Upper lobe of right lung (tissue), 1 donor: Measurements from ENCODE around the gene CBFB. TPM values are rescaled to one million over a fixed set of nuclear protein-coding genes. Genes with fewer than 3 reads are reported as not detected.
"Not testable (repeated sequence)": the region's sequence is repeated elsewhere in the genome, so short reads cannot be mapped to it uniquely, and the experiment has no call there.

Experiments
- ATAC-seq: fragments of 200-7000 bp; cut with Tn5 transposase; one replicate; pipeline ENCODE4 v1.9.1; 2020; ENCODE audit warnings: mild to moderate bottlenecking, moderate library complexity
- DNase-seq: peaks from one replicate; pipeline ENCODE4 v3.0.0-alpha.2; 2020
- H3K27ac ChIP-seq: fragments of 200-600 bp; one replicate; pipeline ENCODE4 v1.8.0; 2022
- H3K27me3 ChIP-seq: fragments of 200-600 bp; one replicate; pipeline ENCODE4 v1.8.0; 2022; ENCODE audit warnings: mild to moderate bottlenecking
- H3K36me3 ChIP-seq: fragments of 200-600 bp; one replicate; pipeline ENCODE4 v1.8.0; 2022
- H3K4me1 ChIP-seq: fragments of 200-600 bp; one replicate; pipeline ENCODE4 v1.8.0; 2022
- H3K4me3 ChIP-seq: fragments of 200-600 bp; one replicate; pipeline ENCODE4 v1.8.0; 2022; ENCODE audit warnings: mild to moderate bottlenecking
- H3K9me3 ChIP-seq: fragments of 200-600 bp; one replicate; pipeline ENCODE4 v1.8.0; 2022
- intact Hi-C: fragments of 100-400 bp; cut with DNase I; formaldehyde crosslinking; loops from one replicate; pipeline ENCODE4 v1.11.0; 2022
- total RNA-seq: library from RNA; stranded (reverse); fragmentation: NEBNext Ultra II Directional; extraction: Animal tissue kit (Norgen Biotek cat#: 25700); gene quantifications from one replicate; pipeline ENCODE4 v1.2.1, GENCODE V29; 2021
- TF ChIP-seq, protein P1 (sequence below): fragments of 200-600 bp; IDR thresholded peaks from one replicate; pipeline ENCODE4 v1.8.0; 2022; ENCODE audit warnings: antibody characterized with exemption
- donor health status: DM: no; HTN: yes; CAD: no; lungs with severe emphysema.

The CBFB gene
- total RNA-seq, 1 donor from 2014 or later, result 63.0 TPM

DNA sequence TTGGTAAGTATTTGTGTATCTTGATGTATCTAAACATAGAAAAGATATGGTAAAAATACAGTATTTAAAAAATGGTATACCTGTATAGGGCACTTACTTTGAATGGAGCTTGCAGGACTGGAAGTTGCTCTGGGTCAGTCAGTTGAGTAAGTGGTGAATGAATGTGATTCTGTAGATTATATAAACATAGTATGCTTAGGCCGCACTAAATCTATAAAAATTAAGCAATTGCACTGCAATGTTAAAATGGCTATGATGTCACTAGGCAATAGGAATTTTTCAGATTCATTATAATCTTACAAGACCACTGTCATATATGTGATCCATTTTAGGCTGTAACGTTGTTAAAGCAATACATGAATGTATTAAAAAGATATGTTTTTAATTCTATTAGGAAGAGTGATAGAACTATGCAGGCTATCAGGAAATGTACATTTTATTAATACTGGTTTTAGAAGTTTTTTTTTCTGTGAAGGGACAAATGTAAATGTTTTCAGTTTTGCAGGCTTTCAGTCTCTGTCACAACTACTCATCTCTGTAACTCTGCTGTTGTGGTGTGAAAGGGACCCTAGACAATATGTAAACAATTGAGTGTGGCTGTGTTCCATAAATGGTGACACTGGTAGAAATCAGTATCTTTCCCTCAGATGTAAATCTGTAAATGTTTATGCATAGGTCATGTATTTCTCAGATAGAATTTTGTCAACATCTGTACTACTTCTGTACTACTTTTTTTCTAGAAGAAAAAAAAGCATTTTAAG lies 10.5 kb downstream of the CBFB start:
- Histone ChIP-seq H3K4me1 (peaks cover 8% of the 10 kb centered on the region), H3K36me3 (peaks cover 21% of the 10 kb centered on the region), H3K27ac (no peak overlapping the region), H3K9me3 (no peaks in the 10 kb centered on the region), H3K27me3 (no peaks in the 10 kb centered on the region), H3K4me3 (no peak overlapping the region)
- ATAC-seq (no peak), DNase-seq (no peak)
- TF ChIP-seq, protein P1, sequence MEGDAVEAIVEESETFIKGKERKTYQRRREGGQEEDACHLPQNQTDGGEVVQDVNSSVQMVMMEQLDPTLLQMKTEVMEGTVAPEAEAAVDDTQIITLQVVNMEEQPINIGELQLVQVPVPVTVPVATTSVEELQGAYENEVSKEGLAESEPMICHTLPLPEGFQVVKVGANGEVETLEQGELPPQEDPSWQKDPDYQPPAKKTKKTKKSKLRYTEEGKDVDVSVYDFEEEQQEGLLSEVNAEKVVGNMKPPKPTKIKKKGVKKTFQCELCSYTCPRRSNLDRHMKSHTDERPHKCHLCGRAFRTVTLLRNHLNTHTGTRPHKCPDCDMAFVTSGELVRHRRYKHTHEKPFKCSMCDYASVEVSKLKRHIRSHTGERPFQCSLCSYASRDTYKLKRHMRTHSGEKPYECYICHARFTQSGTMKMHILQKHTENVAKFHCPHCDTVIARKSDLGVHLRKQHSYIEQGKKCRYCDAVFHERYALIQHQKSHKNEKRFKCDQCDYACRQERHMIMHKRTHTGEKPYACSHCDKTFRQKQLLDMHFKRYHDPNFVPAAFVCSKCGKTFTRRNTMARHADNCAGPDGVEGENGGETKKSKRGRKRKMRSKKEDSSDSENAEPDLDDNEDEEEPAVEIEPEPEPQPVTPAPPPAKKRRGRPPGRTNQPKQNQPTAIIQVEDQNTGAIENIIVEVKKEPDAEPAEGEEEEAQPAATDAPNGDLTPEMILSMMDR, result no peak
- intact Hi-C loops, result no loop called here

DNA sequence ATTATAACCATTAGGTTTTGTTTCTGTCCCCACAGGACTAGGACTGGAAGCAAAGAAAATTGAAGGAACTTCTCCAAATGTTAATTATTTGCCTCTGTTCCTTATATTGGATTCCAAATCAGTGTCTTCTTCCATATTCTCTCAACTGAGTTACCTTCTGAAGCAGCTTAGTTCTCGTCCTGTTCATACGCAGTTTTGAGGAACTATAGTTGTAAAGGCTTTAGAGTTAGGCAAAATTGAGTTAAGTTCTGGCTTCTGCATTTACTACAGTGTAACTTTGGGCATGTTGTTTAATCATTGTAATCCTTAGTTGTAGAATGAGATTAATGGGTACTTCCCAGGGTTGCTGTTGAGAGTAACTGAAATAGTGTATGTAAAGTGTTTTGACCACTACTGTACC lies 11.2 kb downstream of the CBFB start:
- TF ChIP-seq, protein P1, result no peak

DNA sequence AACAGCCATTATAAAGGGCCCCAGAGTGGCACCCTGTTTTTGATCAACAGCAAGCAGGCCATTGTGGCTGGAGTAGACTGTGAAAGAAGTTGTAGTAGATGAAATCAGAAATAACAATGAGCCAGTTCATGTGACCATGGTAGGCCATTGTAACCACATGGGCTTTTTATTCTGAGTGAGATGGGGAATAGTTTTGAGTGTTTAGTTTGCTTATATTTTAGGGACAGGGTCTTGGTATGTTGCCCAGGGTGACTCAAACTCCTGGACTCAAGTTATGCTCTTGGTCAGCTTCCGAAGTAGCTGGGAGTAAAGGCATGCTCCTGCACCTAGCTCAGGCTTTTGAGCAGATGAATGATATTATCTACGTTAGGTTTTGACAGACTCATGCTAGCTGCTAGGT lies 12.0 kb downstream of the CBFB start:
- no peak overlapping the region for H3K4me3 ChIP-seq
- no peak for DNase-seq
- TF ChIP-seq, protein P1, result no peak
- no peaks in the 10 kb centered on the region for H3K27me3 ChIP-seq
- H3K36me3 ChIP-seq, result peaks cover 28% of the 10 kb centered on the region
- intact Hi-C loops, result no loop called here
- no peaks in the 10 kb centered on the region for H3K4me1 ChIP-seq
- H3K27ac ChIP-seq, result no peak overlapping the region
- ATAC-seq, result no peak
- no peaks in the 10 kb centered on the region for H3K9me3 ChIP-seq

More for the DNA sequence above, 11.2 kb downstream of the CBFB start:
- Histone ChIP-seq H3K27ac (no peak overlapping the region), H3K9me3 (no peaks in the 10 kb centered on the region), H3K36me3 (peaks cover 21% of the 10 kb centered on the region), H3K4me3 (no peak overlapping the region), H3K27me3 (no peaks in the 10 kb centered on the region), H3K4me1 (peaks cover 2% of the 10 kb centered on the region)
- no peak for ATAC-seq
- intact Hi-C loops, result no loop called here
- DNase-seq, result no peak

DNA sequence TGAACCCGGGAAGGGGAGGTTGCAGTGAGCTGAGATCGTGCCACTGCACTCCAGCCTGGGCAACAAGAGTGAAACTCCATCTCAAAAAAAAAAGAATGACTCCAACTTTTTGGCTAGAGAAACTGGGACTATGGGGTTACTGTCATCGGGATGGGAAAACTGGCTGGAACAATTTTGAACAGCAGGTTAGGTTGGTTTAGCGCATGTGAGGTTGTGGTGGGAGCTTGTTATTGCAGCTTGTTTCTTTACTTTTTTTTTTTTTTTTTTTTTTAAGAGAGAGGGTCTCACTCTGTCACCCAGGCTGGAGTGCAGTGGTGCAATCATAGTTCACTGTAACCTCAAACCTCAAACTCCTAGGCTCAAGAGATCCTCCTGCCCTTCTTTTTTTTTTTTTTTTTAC lies 12.6 kb downstream of the CBFB start:
- H3K4me3 ChIP-seq, intact Hi-C loops, H3K27ac ChIP-seq, ATAC-seq, H3K9me3 ChIP-seq, H3K27me3 ChIP-seq, DNase-seq, H3K4me1 ChIP-seq: not testable (repeated sequence)
- peaks cover 29% of the 10 kb centered on the region for H3K36me3 ChIP-seq

DNA sequence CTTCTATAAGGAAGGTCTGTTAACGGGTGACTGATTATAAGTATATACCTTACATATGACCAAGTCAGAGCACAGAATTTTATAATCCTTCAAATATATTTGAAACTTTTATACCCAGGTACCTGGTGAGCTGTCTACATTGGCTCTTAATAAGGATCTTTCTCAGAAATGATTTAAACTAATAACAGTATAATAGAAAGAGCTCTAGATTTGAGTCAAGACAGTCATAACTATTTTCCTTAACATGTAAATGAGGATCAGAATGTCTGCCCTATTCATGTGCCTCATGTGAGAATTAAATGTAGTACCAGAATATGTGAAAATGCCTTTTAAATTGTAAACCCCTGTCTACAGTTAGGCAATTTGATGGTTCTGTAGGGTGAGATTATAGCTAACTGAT lies 14.5 kb downstream of the CBFB start:
- intact Hi-C loops, result no loop called here
- no peaks in the 10 kb centered on the region for H3K9me3 ChIP-seq
- H3K27me3 ChIP-seq, result no peaks in the 10 kb centered on the region
- no peak overlapping the region for H3K4me3 ChIP-seq
- peaks cover 19% of the 10 kb centered on the region for H3K36me3 ChIP-seq
- no peak overlapping the region for H3K27ac ChIP-seq
- TF ChIP-seq, protein P1, result no peak
- H3K4me1 ChIP-seq, result no peaks in the 10 kb centered on the region
- no peak for ATAC-seq
- no peak for DNase-seq

DNA sequence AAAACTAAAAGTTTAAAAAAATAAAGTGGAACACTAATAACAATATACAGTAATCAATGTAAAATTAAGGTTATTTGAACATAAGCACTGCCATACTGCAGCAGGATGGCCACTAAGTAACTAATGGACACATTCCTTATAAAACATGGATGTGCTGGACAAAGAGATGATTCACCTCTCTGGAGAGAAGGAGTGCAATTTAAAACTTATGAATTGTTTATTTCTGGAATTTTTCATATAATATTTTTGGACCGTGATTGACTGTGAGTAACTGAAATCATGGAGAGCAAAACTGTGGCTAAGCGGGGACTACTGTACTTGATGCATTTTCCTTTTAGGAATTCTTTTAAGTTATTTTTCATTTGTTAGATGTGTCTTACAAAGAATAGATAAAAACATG lies 21.8 kb downstream of the CBFB start:
- H3K27me3 ChIP-seq, result no peaks in the 10 kb centered on the region
- DNase-seq (no peak), ATAC-seq (no peak)
- no peak overlapping the region for H3K27ac ChIP-seq
- H3K9me3 ChIP-seq, result no peaks in the 10 kb centered on the region
- peaks cover under 1% of the 10 kb centered on the region for H3K4me1 ChIP-seq
- H3K4me3 ChIP-seq, result no peak overlapping the region
- TF ChIP-seq, protein P1, result no peak
- peaks cover 2% of the 10 kb centered on the region for H3K36me3 ChIP-seq
- intact Hi-C loops, result no loop called here
